GM21360 (cell line): ENCODE results near the gene PASK.
"Not testable (repeated sequence)": the region's sequence is repeated elsewhere in the genome, so short reads cannot be mapped to it uniquely, and the experiment has no call there.

ENCODE experiments used
- ATAC-seq: cut with Tn5 transposase; IDR thresholded peaks from one replicate; pipeline ENCODE4 v1.9.1; 2021; ENCODE audit warnings: mild to moderate bottlenecking, moderate library complexity; ENCODE audit not compliant: unreplicated experiment

PASK gene

DNA sequence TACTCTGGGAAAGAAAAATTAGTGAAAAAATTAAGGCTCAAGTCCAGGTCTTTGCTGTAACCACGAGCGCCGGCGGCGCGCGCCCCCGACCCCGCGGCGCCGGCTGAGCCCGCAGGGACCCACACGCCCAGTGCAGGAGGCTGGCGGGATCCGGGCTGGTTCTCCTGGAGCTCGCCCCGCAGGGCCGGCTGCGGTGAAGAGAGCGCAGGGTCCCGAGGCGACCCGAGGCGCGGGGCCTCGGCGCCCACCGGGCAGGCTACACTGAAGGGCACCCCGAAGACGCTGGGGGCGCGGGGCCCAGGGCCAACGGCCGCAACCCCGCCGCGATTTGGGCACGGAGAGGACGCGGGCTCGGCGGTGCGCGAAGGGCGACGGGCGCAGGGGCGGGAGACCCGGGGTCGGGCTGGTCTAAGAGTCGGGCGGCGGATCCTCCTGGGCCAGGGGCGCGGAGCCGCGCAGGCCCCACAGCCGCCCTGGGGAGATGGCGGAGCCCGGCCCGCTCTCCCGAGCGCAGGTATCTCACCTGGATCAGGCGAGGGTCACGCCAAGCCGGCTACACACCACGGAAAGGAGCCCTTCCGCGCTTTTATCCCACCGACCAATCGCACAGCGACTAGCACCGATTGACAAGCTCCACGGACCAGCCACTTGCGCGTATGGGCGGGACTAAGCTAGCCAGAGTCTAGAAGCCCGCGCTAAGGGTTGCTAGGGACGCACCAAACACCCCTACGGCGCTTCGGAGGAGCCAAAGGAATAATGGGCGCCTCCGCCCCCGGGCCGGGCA is at the start of gene PASK:
Gene PASK, minus strand, starts transcription at position 582 of the 784 bp plus-strand sequence. CDS start 6,440 bp downstream, outside the sequence.
- peak; percentile 64 for ATAC-seq

DNA sequence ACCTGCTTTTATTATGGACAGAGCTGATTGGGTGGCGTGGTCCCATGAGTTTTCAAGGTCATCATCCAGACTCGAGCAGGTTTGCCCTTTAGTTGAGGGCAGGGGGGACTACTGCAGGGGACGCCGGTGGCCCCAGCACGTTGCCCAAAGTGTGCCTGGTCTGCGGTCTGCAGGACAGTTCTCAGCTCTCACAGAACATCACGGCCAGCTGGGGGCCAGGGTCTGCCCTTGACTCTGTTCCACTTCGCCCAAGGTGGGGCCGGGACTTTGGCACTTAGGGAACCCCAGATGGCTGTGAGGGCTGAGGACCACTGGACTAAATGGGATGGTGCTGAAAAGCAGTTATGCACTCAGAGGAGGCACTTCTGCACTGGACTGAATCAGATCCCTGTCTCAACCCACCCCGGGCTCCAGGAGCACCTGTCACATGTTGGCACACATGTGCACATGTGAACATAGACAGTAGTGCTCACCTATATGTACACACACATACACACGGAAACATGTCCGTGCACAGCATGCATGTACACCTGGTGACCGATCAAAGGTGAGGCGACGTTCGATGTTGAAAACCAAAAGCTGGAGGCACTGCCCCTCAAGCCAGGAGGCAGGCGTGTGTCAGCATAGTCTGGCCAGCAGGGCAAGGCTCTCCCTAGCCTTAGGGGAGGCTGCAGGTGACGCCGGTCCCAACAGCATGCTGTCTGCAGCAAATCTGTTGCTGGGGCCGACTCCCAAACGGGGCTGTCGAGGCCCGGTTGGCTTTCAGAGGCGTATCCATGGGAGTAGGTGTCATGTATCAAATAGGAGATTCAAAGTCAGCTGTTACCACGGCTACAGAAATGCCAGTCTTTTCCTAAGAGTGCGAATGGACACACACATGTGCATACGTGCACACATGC is 49.4 kb upstream of the PASK start:
- ATAC-seq: no peak

- ATAC-seq: no peak
Measured at GRCh38 chr2:241197947-241198346, 48.7 kb upstream of the PASK start.

DNA sequence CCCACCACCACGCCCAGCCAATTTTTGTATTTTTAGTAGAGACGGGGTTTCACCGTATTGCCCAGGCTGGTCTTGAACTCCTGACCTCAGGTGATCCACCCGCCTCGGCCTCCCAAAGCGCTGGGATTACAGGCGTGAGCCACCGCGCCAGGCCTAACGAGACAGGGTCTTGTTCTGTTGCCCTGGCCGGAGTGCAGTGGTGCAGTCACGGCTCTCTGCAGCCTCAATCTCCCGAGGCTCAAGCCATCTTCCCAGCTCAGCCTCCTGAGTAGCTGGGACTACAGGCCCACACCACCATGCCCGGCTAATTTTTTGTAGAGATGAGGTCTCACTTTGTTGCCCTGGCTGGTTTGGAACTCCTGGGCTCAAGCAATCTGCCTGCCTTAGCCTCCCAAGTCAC is 48.0 kb upstream of the PASK start:
- ATAC-seq: not testable (repeated sequence)

GRCh38 chr2:241195506-241196130 is 46.3 kb upstream of the PASK start:
- ATAC-seq: no peak

GRCh38 chr2:241194811-241195210 is 45.5 kb upstream of the PASK start:
- no peak for ATAC-seq

DNA sequence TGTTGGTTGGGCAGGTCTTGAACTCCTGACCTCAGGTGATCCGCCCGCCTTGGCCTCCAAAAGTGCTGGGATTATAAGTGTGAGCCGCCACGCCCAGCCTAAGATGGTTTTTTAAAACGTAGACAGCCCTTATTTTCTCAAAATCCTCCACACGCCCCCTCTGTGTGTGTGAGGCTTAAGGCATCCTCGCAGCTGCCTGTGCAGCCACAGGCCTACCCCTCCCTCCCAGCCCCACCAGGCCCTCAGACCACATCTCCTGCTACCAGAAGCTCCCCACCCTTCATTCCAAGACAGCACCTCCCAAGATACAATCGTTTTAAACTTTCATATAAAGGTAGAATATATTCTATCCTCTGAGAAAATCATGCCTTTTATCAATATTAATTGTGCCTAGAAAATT is 44.0 kb upstream of the PASK start:
- ATAC-seq: no peak

GRCh38 chr2:241191081-241191480 is 41.8 kb upstream of the PASK start:
- ATAC-seq: no peak

GRCh38 chr2:241190291-241190981 is 41.2 kb upstream of the PASK start:
- ATAC-seq: no peak

DNA sequence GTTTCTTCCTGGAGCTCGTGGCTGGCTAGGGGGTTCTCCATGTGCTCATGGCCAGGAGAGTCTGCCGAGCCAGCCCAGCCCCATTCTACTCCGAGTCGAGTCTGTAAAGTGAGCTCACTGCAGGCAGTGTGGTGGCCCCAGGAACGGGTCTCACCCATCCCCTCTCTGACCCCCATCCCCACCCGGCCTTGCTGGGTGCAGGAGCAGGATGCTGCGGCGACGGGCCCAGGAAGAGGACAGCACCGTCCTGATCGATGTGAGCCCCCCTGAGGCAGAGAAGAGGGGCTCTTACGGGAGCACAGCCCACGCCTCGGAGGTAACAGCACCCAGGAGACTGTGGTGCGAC is 40.6 kb upstream of the PASK start:
- no peak for ATAC-seq

DNA sequence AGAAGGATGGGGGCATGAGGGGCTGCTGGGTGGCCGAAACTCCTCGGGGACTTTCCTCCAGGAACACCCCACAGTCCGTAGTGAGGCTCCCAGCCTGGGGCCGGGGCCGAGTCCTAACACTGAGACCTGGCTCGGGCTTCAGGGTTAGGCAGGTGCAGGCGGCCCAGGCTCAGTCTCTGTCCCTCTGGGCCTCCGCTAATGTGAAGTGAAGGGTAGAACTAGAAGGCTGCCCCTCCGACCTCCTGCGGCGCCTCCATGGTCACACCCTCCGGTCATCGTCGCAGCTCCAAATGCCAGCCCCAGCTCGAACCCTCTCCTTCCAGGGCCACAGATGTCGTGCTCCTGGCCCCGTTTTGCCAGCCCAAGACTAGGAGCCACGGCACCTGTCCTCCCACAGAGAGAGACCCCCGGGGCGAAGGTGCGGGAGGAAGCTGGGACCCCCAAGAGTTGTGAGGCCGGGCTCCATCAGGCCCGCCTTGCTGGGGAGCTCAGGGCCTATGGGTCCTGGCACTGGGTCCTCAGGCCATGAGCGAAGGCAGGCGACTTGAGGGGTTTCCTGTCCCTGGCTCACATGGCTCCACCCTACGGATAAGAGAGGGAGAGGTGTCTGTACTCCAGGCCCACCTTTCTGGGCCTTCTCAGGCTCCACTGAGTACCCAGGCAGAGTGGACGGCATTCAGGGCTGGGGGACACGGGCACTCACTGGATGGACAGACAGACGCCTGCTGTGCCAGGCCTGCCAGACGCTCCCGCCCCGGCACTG is 40.0 kb upstream of the PASK start:
- no peak for ATAC-seq

GRCh38 chr2:241188361-241189092 is 39.3 kb upstream of the PASK start, which contains the start of gene ANO7:
TSS of gene ANO7 (plus strand) at chr2:241188677. CDS start at chr2:241190064, 1,387 bp downstream.
- no peak for ATAC-seq

GRCh38 chr2:241187918-241188234 is 38.6 kb upstream of the PASK start:
- ATAC-seq: no peak

- ATAC-seq: no peak
Measured at GRCh38 chr2:241187101-241187917, 38.0 kb upstream of the PASK start.

DNA sequence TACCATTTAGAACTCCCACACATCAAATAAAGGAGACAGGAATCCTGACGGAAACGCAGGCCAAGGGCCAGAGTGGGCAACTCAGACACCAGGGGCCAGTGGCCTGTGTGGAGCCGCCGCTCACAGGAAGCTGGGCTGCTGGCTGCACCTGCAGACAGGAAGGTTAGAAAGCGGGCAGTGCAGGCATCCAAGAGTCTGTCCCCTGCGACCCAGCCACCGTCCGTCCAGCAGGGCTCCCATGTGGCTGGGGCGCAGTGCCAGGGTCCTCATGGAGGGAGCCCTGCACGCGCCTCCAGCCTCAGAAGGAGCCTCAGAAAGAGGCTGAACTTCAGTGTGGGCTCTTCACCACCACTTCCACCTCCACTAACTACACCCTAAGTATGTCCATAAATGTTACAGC is 36.7 kb upstream of the PASK start:
- no peak for ATAC-seq

DNA sequence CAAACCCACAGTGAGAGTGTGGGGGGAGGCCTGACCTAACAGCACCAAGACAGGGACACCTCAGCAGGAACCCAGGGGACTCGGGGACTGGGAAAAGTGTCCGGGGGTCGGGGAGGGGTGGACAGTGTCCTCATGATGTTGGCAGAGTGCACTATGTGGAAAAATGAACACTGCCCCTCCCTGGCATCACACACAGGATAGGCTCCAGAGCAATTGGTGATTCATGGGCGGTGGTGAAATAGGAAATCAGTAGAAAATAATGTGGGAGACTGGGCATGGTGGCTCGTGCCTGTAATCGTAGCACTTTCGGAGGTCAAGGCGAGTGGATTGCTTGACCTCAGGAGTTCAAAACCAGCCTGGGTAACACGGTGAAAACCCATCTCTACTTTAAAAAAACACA is 35.6 kb upstream of the PASK start:
- no peak for ATAC-seq

- no peak for ATAC-seq
Measured at GRCh38 chr2:241183221-241183620, 33.9 kb upstream of the PASK start.

- no peak for ATAC-seq
Measured at GRCh38 chr2:241182531-241183133, 33.4 kb upstream of the PASK start.
